Endothelial cell of umbilical vein (primary cell): ENCODE measurements around the gene XXYLT1. TPM values are rescaled to one million over a fixed set of nuclear protein-coding genes. Genes with fewer than 3 reads are reported as not detected.

ENCODE experiments used
- BruUV-seq: library from RNA; stranded (reverse); fragments of 400-500 nt; replicated peaks from 2 replicates; lab custom pipeline; 2021; lab: Mats Ljungman, UMichigan
- CTCF ChIA-PET: fragments of 300-600, 350-600 bp; sonication (Branson Sonifier 250); formaldehyde crosslinking; loops from one replicate; lab custom pipeline; 2021; ENCODE audit warnings: antibody characterized with exemption, inconsistent platforms; lab: Charles Lee
- POLR2A ChIA-PET: fragments of 300-600, 350-600 bp; sonication (Branson Sonifier 250); formaldehyde crosslinking; loops from one replicate; lab custom pipeline; 2021; ENCODE audit warnings: antibody characterized with exemption, inconsistent platforms; lab: Charles Lee
- DNase-seq: peaks from one replicate; pipeline ENCODE4 v3.0.0-alpha.2; 2011; ENCODE audit warnings: low read depth, low spot score
- FAIRE-seq: peaks from 2 replicates; lab custom pipeline; 2011; peaks lifted over from hg19 to GRCh38; lab: Jason Lieb, UNC
- H2AFZ ChIP-seq: 2 replicates; pipeline ENCODE4 v1.6.0; 2012; ENCODE audit warnings: low read depth, low read length, control low read depth, inconsistent platforms
- H3K27ac ChIP-seq: 2 replicates; pipeline ENCODE4 v1.5.1; 2011; ENCODE audit warnings: low read depth, mild to moderate bottlenecking, control low read depth, low read length, moderate library complexity; ENCODE audit not compliant: insufficient read depth
- H3K27me3 ChIP-seq, 2 experiments: 2 replicates each; pipeline versions ENCODE4 v1.6.0 to v1.6.1; 2011; ENCODE audit warnings: low read length in 2 of 2, mixed read lengths in 1 of 2; ENCODE audit not compliant: control insufficient read depth in 2 of 2, insufficient read depth in 2 of 2
- H3K36me3 ChIP-seq, 2 experiments: 2 replicates in 1 of 2; 3 replicates in 1 of 2; pipeline ENCODE4 v1.5.1; 2011; ENCODE audit warnings: low read length in 2 of 2, mild to moderate bottlenecking in 1 of 2, moderate library complexity in 1 of 2; ENCODE audit not compliant: control insufficient read depth in 2 of 2, insufficient read depth in 2 of 2; ENCODE audit errors: extremely low read depth in 1 of 2
- H3K4me1 ChIP-seq: 3 replicates; pipeline ENCODE4 v1.5.1; 2011; ENCODE audit warnings: mild to moderate bottlenecking, low read length; ENCODE audit not compliant: control insufficient read depth, insufficient read depth; ENCODE audit errors: extremely low read depth
- H3K4me2 ChIP-seq: 2 replicates; pipeline ENCODE4 v1.6.1; 2011; ENCODE audit warnings: low read length, control low read depth, mixed read lengths; ENCODE audit not compliant: insufficient read depth
- H3K4me3 ChIP-seq, 3 experiments: fragments of 200-600 bp in 1 of 3; sonication (generic), shearing (Covaris generic) in 1 of 3; replicated peaks in 1 of 3; 2 replicates each; pipeline ENCODE4 v1.5.1; 2011 to 2016; ENCODE audit warnings: control low read depth in 3 of 3, low read length in 3 of 3, mild to moderate bottlenecking in 2 of 3, inconsistent platforms in 1 of 3, low read depth in 1 of 3, moderate library complexity in 1 of 3; ENCODE audit not compliant: insufficient read depth in 1 of 3
- H3K79me2 ChIP-seq: 2 replicates; pipeline ENCODE4 v1.6.0; 2012; ENCODE audit warnings: low read length, inconsistent platforms; ENCODE audit not compliant: control insufficient read depth, insufficient read depth
- H3K9ac ChIP-seq: replicated peaks from 2 replicates; pipeline ENCODE3; 2011; ENCODE audit warnings: low read length, control low read depth; ENCODE audit not compliant: insufficient read depth; ENCODE audit errors: extremely low read depth
- H3K9me1 ChIP-seq: replicated peaks from 3 replicates; pipeline ENCODE4 v1.6.0; 2011; ENCODE audit warnings: mild to moderate bottlenecking, low read length; ENCODE audit not compliant: control insufficient read depth, insufficient read depth; ENCODE audit errors: extremely low read depth
- H3K9me3 ChIP-seq: replicated peaks from 2 replicates; pipeline ENCODE4 v1.5.1; 2012; ENCODE audit warnings: low read length, inconsistent platforms; ENCODE audit not compliant: control insufficient read depth, insufficient read depth
- H4K20me1 ChIP-seq: replicated peaks from 2 replicates; pipeline ENCODE3; 2011; ENCODE audit warnings: mild to moderate bottlenecking, low read length; ENCODE audit not compliant: control insufficient read depth, insufficient read depth; ENCODE audit errors: extremely low read depth
- CTCF ChIP-seq, 2 donors: IDR thresholded peaks; 1 replicate in 1 of 2; 2 replicates in 1 of 2; pipeline ENCODE4 v1.5.1; 2011; ENCODE audit warnings: low read length in 2 of 2, mild to moderate bottlenecking in 2 of 2, moderate library complexity in 2 of 2, control low read depth in 1 of 2, inconsistent platforms in 1 of 2, low read depth in 1 of 2; ENCODE audit not compliant: insufficient read depth in 1 of 2; ENCODE audit errors: extremely low read depth in 1 of 2
- EZH2 ChIP-seq: IDR thresholded peaks from 2 replicates; pipeline ENCODE4 v1.6.1; 2012; ENCODE audit warnings: borderline replicate concordance, low read depth, mild to moderate bottlenecking, moderate library complexity, low read length, inconsistent platforms; ENCODE audit not compliant: severe bottlenecking
- FOS ChIP-seq: IDR thresholded peaks from 2 replicates; pipeline ENCODE4 v1.6.1; 2011; ENCODE audit warnings: mild to moderate bottlenecking, low read length, moderate library complexity, borderline replicate concordance; ENCODE audit not compliant: insufficient read depth
- GATA2 ChIP-seq: IDR thresholded peaks from 2 replicates; pipeline ENCODE4 v1.7.0; 2011; ENCODE audit warnings: low read depth, mild to moderate bottlenecking, moderate library complexity, mixed read lengths, low read length; ENCODE audit not compliant: insufficient read length, insufficient read depth
- JUN ChIP-seq: IDR thresholded peaks from 2 replicates; pipeline ENCODE4 v1.6.1; 2011; ENCODE audit warnings: borderline replicate concordance, low read depth; ENCODE audit not compliant: insufficient read length, insufficient read depth
- MAX ChIP-seq: IDR thresholded peaks from 2 replicates; pipeline ENCODE4 v1.6.1; 2011; ENCODE audit not compliant: insufficient read depth, insufficient read length
- MYC ChIP-seq: IDR thresholded peaks from one replicate; pipeline ENCODE4 v1.6.1; 2011; ENCODE audit warnings: mild to moderate bottlenecking, low read depth, low read length
- POLR2A ChIP-seq: IDR thresholded peaks from 2 replicates; pipeline ENCODE4 v1.6.1; 2012; ENCODE audit warnings: low read depth, mild to moderate bottlenecking, control low read depth, low read length
- POLR2AphosphoS5 ChIP-seq: IDR thresholded peaks from 2 replicates; pipeline ENCODE4 v1.6.1; 2012; ENCODE audit warnings: low read depth, mild to moderate bottlenecking, control low read depth, low read length, moderate library complexity; ENCODE audit not compliant: insufficient read depth
- dilution Hi-C: fragments of 300-500 bp; cut with MboI; formaldehyde crosslinking; loops from one replicate; pipeline ENCODE4 v1.15.0; 2019; ENCODE audit warnings: low sequenced_read_pairs; ENCODE audit not compliant: extremely low pct_ligation_motif_present
- intact Hi-C: fragments of 100-400 bp; cut with micrococcal nuclease; formaldehyde crosslinking; loops from one replicate; pipeline ENCODE4 v1.10.0; 2022
- polyA plus RNA-seq, 4 experiments: library from polyadenylated mRNA; depleted of rRNA in 3 of 4; stranded (reverse) in 3 of 4; unstranded in 1 of 4; fragments of >200 nt; gene quantifications; 2 replicates each; pipeline versions ENCODE4 v1.2.1 to v1.2.3, GENCODE V29; 2011 to 2012; ENCODE audit warnings: missing spikeins in 1 of 4
- total RNA-seq: library from RNA; stranded (reverse); gene quantifications from 2 replicates; pipeline ENCODE4 v1.2.3, GENCODE V29; 2021

The XXYLT1 gene
- total and polyA plus RNA-seq, 2 donors (not counting 3 experiments of a cell fraction or from before 2014, with no cell fraction given): 54.4 to 78.1 TPM

- Histone ChIP-seq H3K9me1 (no peaks in the 10 kb centered on the region), H3K27me3 (no peaks in the 10 kb centered on the region), H3K9me3 (no peaks in the 10 kb centered on the region), H2AFZ (no peak overlapping the region), H3K79me2 (peaks cover 7% of the 10 kb centered on the region), H3K4me1 (peaks cover 32% of the 10 kb centered on the region), H3K4me2 (no peak overlapping the region), H3K9ac (no peak overlapping the region), H4K20me1 (no peaks in the 10 kb centered on the region), H3K36me3 (peaks cover 0 to 2% of the 10 kb centered on the region in 2 experiments), H3K27ac (no peak overlapping the region), H3K4me3 (no peak overlapping the region)
- dilution Hi-C loops: no loop called here
- intact Hi-C loops: no loop called here
- FAIRE-seq (no peak), DNase-seq (no peak)
- BruUV-seq: no TSS peak
- TF ChIP-seq MAX (no peak), EZH2 (no peak), GATA2 (no peak), MYC (no peak), POLR2A (no peak), CTCF (IDR thresholded peaks at IDR 0.05; ENCODE audit: extremely low read depth in 1 of 2, insufficient read depth in 1 of 2, low read depth in 1 of 2, low read length in 2 of 2) (no peak), JUN (no peak), POLR2AphosphoS5 (no peak), FOS (no peak)
- POLR2A ChIA-PET: interaction anchor here (0.6 to 1.2 kb wide), 2 partner anchors 64 to 627 kb away, joined by 3 read pairs; no protein-coding TSS in a partner anchor
- CTCF ChIA-PET: interaction anchor here (0.7 to 1.8 kb wide), 17 partner anchors 12 to 555 kb away, joined by 3 to 11 read pairs (median 5); partner anchors contain the start of genes LSG1 and XXYLT1
These were observed 44.5 kb downstream of the XXYLT1 start for GRCh38 chr3:195226445-195226844.
